ENCODE data around the gene ANGEL1.

The ANGEL1 gene

GRCh38 chr14:76778546-76779215 lies 34.0 kb downstream of the ANGEL1 start:
- no peak for DNase-seq

DNA sequence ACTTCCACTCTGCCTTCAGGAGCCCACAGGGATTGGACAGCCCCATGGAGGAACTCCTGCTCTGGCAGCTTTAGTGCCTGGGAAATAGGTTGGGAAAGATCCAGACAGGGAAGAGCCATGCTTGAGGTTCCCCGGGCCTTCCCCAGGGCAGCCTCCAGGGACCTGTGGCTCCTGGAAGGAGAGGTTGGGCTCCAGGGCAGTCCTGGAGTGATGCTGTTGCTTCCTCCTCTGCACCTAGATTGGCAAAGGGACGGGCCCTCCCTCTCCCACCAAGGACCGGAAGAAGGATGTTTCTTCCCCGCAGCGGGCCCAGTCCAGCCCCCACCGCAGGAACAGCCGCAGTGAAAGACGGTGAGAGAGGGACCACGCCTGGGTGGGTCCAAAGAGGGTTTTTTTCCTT lies 35.0 kb downstream of the ANGEL1 start:
- DNase-seq: no peak

GRCh38 chr14:76776428-76777251 lies 36.0 kb downstream of the ANGEL1 start:
- DNase-seq: no peak

DNA sequence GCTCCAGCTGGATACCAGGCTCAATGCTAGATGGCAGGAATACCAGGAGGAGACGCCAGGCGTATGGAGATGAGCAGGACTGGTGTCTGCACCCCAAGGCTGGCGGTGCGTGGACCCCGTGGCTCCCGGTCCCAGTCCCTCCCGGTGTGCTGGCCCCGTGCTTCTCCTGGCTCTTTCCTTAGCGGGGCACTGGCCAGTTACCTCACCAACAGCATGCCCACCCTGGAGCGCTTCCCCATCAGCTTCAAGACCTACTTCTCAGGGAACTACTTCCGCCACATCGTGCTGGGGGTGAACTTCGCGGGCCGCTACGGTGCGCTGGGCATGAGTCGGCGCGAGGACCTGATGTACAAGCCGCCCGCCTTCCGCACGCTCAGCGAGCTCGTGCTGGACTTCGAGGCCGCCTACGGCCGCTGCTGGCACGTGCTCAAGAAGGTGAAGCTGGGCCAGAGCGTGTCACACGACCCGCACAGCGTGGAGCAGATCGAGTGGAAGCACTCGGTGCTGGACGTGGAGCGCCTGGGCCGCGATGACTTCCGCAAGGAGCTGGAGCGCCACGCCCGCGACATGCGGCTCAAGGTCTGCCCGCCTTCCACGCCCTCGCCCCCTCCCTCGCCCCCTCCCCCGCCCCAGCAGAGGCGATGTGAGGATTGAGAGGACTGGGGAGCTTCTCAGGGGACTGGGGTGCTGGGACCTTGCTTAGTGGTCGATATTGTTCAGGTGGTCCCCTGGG lies 36.8 kb downstream of the ANGEL1 start:
- no peak for DNase-seq

DNA sequence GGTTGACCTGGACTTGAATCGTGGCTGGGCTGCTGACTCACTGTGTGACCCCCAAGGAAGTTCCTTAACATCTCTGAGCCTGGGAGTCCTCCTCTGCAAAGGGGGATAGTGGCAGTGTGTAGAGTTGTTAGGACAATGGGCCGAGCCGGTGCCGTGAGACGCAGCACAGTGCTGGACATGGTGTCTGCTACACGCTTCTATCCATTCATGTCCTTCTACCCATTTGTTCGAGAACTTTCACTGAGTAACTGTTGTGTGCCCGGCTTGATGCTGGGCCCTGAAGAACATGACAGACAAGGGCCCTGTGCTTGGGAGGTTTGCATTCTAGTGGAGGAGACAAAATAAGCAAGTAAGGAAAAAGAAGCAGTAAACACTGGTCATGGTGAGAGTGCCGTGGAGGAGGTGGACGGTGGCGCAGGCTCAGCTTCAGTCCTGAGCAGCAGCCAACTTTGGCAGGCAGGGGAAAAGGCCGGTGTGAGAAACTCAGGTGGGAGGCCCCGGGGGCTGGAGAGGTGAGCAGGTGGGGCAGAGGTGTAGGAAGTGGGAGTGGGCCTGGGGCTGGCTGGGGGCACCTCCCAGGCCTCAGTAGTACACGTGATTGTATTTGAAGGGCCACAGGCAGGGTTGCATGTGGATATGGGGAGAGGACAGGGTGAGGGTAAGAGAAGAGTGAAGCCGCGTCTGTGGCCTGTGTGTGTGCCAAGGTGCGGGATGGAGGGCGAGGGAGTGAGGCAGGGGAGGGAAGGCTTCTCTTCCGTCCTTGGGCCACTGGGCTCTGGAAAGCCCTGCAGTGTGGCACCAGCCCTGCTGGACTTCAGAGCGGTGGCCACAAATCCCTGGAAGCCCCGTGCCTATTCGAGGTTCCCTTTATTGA lies 37.6 kb downstream of the ANGEL1 start:
- DNase-seq: no peak

DNA sequence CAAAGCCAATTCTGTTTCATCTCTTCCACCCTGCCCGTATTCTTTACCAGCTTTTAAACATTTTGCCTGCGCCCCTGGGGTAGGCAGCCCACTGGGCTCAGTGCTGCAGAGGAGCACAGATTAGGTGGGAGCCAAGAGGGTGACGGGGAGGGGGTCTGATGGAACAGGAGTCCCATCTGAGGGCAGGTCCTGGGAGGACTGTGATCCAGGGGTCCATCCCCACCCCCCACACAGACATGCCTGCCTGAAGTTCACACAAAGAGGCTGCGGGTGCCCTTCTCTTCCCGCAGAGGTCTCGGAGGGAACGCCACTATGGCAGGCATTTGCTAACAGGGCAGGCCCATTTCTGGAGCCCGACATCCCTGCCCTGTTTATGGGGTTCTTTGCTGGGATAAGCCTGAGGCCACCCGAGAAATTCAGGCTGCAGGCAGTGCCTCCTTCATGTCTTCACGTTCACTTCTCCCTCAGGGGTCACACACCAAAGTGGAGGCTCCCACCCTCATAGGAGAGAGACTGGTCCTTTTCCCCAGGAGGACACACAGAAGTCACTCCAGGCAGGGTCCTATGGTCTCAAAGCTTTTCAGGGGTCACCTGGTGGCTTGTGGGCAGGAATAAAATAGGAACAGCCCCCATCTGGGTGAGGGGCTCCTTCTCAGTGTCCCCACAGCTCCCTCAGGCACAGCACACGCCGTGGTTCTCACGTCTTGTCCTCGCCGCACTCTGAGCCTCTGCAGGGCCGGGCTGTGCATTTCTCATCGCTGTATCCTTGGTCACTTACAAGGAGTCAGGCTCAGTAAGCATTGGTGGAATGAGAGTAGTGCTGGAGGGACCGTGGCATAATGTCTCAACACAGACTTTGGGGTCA lies 38.5 kb downstream of the ANGEL1 start:
- DNase-seq: no peak

DNA sequence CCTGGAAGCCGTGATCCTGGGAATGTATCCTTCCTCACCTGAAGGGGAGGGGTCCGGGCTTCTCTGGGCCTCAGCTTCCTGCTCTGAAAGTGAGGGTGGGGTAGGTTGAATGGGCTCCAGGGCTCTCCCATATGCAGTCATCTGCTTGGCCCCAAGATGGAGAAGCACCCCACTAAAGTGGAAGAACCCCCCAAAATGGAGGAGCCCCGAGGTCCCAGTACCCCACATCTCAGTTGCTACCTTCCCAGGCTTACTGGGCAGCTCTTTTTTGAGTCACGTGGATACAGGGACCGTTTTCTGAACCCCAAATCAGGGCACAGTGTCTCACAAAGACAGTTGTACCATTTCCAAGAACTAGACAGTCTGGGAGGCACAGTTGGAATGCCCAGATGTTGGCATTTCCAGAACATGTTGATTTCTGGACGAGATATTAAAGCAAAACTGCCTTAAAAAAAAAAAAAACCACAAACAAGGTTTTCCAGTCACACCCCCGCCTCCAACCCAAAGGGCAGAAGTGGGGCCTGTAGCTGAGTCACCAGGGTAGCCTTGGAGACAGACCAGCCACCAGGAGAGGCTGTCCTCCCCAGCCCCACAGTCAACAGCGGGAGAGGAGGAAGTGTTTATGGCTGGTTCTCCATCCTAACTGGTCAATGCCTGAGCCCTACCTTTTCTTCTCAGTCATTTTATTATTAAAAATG lies 39.3 kb downstream of the ANGEL1 start:
- peak; percentile 29 for DNase-seq

DNA sequence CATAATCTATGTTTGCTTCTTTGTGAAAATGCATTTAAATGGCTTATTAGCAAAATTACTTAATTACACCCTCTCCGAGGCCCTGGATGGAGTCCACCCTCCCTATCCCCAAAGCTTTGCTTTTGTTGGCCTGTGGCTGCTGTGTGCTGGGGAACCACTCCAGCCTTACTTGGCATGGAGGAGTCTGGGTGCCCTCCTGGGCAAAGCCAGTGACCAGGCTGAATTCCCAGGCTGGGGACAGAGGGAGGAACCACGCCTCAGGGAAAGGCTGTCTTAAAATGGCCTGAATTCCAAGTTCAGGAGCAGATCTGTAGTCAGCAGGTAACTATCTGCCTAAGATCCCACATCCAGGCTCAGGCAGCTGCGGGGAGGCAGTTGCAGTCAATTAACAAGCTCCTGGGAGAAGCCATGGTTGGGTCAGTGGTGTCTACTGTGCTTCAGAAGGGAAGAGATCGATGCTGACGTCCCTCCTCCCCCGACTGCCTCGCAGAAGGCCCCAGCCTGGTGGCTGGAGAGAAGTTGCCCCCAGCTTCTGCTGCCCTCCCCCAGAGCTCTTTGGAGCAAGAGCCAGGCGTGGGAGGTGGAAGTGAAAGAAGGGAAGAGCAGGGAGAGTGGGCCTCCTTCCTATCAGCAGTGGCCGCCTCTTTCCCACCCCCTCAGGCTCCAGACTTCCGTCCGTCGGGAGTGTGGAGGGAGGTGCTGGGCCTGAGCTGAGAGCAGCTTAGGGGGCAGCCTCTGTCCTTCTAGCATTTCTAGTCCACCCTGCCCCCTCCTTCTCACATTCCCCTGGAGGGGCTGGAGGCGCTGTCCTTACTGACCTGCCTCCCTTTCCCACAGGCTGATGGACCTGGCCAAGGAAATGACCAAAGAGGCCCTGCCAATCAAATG lies 40.1 kb downstream of the ANGEL1 start:
- no peak for DNase-seq

DNA sequence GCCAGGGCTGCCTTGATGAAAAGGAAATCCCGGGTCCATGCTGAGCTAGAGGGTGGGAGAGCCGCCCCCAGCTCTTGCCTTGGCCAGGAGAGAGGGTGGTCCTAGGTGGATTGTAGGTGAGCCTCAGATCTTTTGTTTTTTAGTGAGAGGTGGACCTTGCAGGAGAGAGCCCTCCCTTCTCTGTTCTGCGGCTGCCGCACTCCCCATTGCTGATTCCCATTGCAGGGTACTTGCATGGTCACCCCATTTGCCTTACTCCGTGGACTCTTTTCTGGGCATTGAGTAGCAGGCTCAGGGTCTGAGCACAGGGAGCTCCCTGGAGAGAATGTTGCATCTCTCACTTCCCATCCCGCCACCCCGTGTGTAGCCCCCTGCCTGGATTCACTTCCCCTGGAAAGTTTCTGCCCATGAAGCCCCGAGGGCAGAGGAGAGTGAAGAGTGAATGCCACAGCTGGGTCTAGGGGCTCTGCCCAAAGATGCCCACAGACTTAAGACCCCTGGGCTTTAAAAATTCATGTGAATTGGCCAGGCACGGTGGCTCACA lies 41.2 kb downstream of the ANGEL1 start:
- no peak for DNase-seq

GRCh38 chr14:76770521-76771436 lies 41.9 kb downstream of the ANGEL1 start:
- DNase-seq: no peak

- no peak for DNase-seq
Measured at GRCh38 chr14:76769636-76770292, 42.9 kb downstream of the ANGEL1 start.

DNA sequence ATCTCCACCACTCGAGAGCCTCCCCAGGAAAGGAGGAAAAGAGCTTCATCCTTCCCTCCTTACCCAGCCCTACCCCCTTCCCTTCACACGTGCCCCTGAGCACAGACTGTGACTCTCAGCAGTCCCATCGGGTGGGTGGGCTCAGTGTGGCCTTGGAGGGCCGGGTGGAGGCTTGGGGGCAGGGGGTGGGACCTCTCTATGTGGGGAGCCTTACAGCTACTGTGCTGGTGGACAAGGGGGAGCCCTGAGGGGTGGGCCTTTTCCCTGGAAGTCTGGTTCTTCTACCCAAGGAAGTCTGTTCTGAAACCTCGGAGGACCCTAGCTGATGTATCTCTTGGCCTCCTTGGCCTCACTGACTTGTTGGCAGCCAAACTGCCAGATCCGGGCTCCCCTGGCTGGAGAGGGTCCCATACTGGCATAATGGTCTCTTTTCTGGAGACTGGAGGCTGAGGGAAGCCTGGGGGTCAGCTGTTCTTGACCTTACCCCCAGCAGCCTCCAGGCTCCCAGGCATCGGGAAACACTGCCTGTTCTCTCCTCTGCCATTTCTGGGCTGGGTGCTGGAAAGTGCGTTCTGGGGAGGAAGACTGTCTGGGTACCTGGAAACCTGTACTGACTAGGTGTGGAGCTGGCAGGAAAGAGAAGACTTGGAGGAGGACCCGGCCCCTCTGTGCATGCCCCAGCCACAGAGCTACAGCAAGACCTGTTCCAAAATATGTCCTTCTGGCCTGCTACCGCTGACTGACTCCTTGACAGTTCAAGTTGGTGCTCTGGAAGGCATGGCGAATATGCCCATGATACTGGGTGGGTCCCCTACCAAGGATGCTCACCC lies 43.8 kb downstream of the ANGEL1 start:
- DNase-seq: no peak

DNA sequence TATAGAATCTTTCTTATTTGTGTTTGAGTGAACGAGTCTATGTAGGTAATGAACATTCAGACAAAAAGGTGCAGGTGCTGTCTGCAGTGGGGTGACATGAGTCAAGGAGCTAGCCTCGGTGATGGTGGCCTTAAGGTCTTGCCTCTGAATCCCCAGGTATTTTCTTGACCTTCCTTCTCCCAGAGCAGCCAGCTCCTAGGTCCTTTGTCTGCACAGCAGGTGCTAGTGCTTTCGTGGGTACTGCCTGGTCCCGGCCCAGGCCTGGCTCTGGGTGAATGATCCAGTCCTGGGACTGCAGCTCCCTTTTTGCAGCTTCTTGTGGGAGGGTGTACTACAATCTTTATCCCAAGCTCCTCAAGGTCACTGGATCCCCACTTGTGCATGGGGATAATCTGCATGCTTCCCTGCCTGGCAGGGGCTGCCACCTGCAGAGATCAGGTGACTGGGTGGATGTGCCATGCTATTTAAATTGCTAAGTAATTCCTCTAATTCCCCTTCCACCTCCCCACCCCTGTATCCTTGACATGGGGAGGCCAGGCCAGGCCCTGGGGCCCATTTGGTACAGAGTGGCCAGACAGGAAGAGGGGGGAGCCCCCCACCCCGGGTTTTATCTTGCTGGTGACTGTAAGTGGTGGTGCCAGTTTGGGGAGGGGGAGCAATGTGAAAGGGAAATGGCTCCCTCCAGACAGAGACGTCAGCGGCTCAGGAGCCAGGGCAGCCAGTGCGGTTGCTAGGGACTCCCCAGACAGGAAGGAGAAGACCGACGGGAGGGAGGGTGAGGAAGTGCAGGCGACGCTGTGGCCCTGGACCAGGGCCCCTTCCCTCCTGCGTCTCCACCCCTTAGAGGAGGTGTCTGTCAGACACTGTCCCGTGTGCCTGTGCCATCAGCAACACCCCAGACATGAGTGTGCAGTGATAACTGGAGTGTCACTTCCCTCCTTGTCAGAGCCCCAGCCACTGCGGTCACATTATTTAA lies 44.7 kb downstream of the ANGEL1 start:
- peak; percentile 82 for DNase-seq

DNA sequence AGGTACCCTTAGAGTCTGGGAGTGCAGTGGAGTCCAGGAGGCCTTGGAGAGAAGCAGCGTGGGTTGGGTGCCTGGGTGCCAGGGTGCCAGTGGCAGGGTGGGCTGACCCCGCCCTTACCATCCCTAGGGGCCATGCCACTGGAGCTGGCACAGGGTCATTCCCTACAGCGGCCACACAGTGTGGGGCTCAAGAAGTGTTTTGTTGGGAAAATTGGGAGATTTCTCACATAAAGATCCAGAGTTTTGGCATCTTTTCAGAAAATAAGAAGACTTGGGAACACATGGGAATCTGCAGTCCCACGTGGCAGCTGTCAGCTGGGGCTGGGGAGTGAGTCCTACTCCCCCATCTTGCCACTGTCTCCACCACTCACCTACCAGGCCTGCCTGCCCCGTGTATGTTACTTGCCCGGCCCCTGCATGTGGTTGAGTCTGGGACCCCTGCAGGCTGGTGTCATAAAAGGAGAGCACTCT lies 47.2 kb downstream of the ANGEL1 start:
- DNase-seq: no peak
